SK-N-SH treated with all-trans-retinoic acid at 6 μM for 48 hours (cell line): ENCODE measurements around the gene PMAIP1.

ENCODE experiments used
- BACH2 ChIP-seq: fragments of 250-450 bp; sonication (Bioruptor Pico); IDR thresholded peaks from 2 replicates; pipeline ENCODE4 v1.9.0; 2021; ENCODE audit warnings: mild to moderate bottlenecking, borderline replicate concordance
- ISL1 ChIP-seq: fragments of 250-450 bp; sonication (Bioruptor Pico); IDR thresholded peaks from 2 replicates; pipeline ENCODE4 v2.1.2; 2022; ENCODE audit warnings: mild to moderate bottlenecking, moderate library complexity
- RARB ChIP-seq: fragments of 250-450 bp; sonication (Bioruptor Pico); IDR thresholded peaks from 2 replicates; pipeline ENCODE4 v1.8.0; 2021; ENCODE audit warnings: mild to moderate bottlenecking, moderate library complexity
- SNAI2 ChIP-seq: fragments of 250-450 bp; sonication (Bioruptor Pico); IDR thresholded peaks from 2 replicates; pipeline ENCODE4 v1.5.0; 2020; ENCODE audit warnings: mild to moderate bottlenecking, moderate library complexity
- TOX ChIP-seq: fragments of 250-450 bp; sonication (Bioruptor Pico); IDR thresholded peaks from 2 replicates; pipeline ENCODE4 v1.8.0; 2021; ENCODE audit warnings: mild to moderate bottlenecking, moderate library complexity, borderline replicate concordance
- ZFP3 ChIP-seq: fragments of 250-450 bp; sonication (Bioruptor Pico); IDR thresholded peaks from 2 replicates; pipeline ENCODE4 v1.5.0; 2020; ENCODE audit warnings: mild to moderate bottlenecking, moderate library complexity
- ZNF565 ChIP-seq: fragments of 450-650 bp; formaldehyde crosslinking; conservative IDR thresholded peaks from 2 replicates; pipeline ENCODE4 v1.5.0; 2020; ENCODE audit warnings: low read depth, mild to moderate bottlenecking, moderate library complexity
- TF ChIP-seq, protein P1 (sequence below): fragments of 250-450 bp; sonication (Bioruptor Pico); IDR thresholded peaks from 2 replicates; pipeline ENCODE4 v1.8.0; 2021; ENCODE audit warnings: low read depth, mild to moderate bottlenecking, moderate library complexity, borderline replicate concordance

- TF ChIP-seq ZFP3 (CRISPR knock-in tag) (no peak), TOX (CRISPR knock-in tag) (no peak), ZNF565 (CRISPR knock-in tag) (no peak), RARB (CRISPR knock-in tag) (no peak), SNAI2 (CRISPR knock-in tag) (no peak), ISL1 (no peak), BACH2 (no peak)
- TF ChIP-seq, protein P1, sequence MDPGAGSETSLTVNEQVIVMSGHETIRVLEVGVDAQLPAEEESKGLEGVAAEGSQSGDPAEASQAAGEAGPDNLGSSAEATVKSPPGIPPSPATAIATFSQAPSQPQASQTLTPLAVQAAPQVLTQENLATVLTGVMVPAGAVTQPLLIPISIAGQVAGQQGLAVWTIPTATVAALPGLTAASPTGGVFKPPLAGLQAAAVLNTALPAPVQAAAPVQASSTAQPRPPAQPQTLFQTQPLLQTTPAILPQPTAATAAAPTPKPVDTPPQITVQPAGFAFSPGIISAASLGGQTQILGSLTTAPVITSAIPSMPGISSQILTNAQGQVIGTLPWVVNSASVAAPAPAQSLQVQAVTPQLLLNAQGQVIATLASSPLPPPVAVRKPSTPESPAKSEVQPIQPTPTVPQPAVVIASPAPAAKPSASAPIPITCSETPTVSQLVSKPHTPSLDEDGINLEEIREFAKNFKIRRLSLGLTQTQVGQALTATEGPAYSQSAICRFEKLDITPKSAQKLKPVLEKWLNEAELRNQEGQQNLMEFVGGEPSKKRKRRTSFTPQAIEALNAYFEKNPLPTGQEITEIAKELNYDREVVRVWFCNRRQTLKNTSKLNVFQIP (CRISPR knock-in tag) = no peak
Observed at GRCh38 chr18:59876310-59876626, 23.5 kb upstream of the PMAIP1 start.
